Measurements from ENCODE around the gene CDK3. TPM values are rescaled to one million over a fixed set of nuclear protein-coding genes. Genes with fewer than 3 reads are reported as not detected.

CDK3 gene
- total and polyA plus RNA-seq, 2 of the 4 experiments (the other 2 are of a cell fraction) = 0.72 to 8.8 TPM

GRCh38 chr17:75985986-75986385, 14.7 kb upstream of the CDK3 start:
- Histone ChIP-seq H3K4me3 (ENCODE audit: insufficient read depth, low read depth, low read length) (no peak overlapping the region), H4K8ac (ENCODE audit: low read depth in 2 of 2, low read length in 2 of 2) (no peak overlapping the region), H3K9me3 (ENCODE audit: control insufficient read depth, insufficient read depth, low read length) (no peaks in the 10 kb centered on the region), H4K5ac (ENCODE audit: low read depth, low read length) (no peak overlapping the region), H3K27ac (ENCODE audit: insufficient read depth, low read length) (no peak overlapping the region), H3K79me1 (ENCODE audit: low read depth in 1 of 2, low read length in 2 of 2) (peaks cover 19 to 38% of the 10 kb centered on the region in 2 experiments), H3K14ac (replicated peaks; ENCODE audit: low read depth, low read length) (no peak overlapping the region), H3K4me1 (ENCODE audit: control insufficient read depth, insufficient read depth, low read length) (peaks cover 5% of the 10 kb centered on the region; the same call in 1 of the 2 replicates), H3K4ac (ENCODE audit: low read depth, low read length) (no peak overlapping the region), H2BK20ac (ENCODE audit: low read depth, low read length) (no peak overlapping the region), H3K27me3 (ENCODE audit: control insufficient read depth, insufficient read depth, low read length) (no peaks in the 10 kb centered on the region), H2BK15ac (ENCODE audit: low read depth, low read length) (no peak overlapping the region), H2BK5ac (ENCODE audit: low read depth, low read length, poor library complexity, severe bottlenecking) (no peak overlapping the region), H3K36me3 (ENCODE audit: control insufficient read depth, insufficient read depth, low read length) (peaks cover 6% of the 10 kb centered on the region; the same call in 1 of the 2 replicates), H3K56ac (ENCODE audit: extremely low read depth, insufficient read depth, low read length) (no peak overlapping the region), H3K18ac (ENCODE audit: low read depth, low read length) (no peak overlapping the region), H2BK120ac (ENCODE audit: low read depth, low read length) (no peak overlapping the region), H2AFZ (replicated peaks; ENCODE audit: low read length, poor library complexity) (no peak overlapping the region), H3K4me2 (ENCODE audit: low read depth, low read length) (no peak overlapping the region), H2AK9ac (replicated peaks; ENCODE audit: low read depth, low read length, poor library complexity) (no peak overlapping the region), H3K9me1 (ENCODE audit: insufficient read depth, low read length) (peaks cover 22% of the 10 kb centered on the region), H3K9ac (ENCODE audit: low read depth, low read length) (no peak overlapping the region), H4K20me1 (ENCODE audit: insufficient read depth, low read length) (no peaks in the 10 kb centered on the region), H3K23ac (ENCODE audit: low read depth, low read length) (no peak overlapping the region), H2AK5ac (ENCODE audit: low read depth, low read length) (no peak overlapping the region), H4K91ac (ENCODE audit: insufficient read depth, low read depth, low read length) (no peak overlapping the region)
- ChIA-PET CTCF (no interaction called here), POLR2A (ENCODE audit: unreplicated experiment) (no interaction called here)
- in situ Hi-C loops (cut with MboI; ENCODE audit: low sequenced_read_pairs) = no loop called here
- dilution Hi-C loops (cut with HindIII; ENCODE audit: low sequenced_read_pairs, unreplicated experiment) = no loop called here
- TF ChIP-seq CHD1 (IDR thresholded peaks at IDR 0.05; ENCODE audit: low read depth, low read length) = no peak
- TF ChIP-seq RFX5 (IDR thresholded peaks at IDR 0.05; ENCODE audit: low read depth, low read length) = no peak
- TF ChIP-seq MAZ (IDR thresholded peaks at IDR 0.05; ENCODE audit: borderline replicate concordance, low read depth, low read length) = no peak
- no peak for TF ChIP-seq SMC3 (IDR thresholded peaks at IDR 0.05; ENCODE audit: low read depth, low read length)
- no peak for TF ChIP-seq POLR2A (IDR thresholded peaks at IDR 0.05; ENCODE audit: low read depth, low read length)
- no peak for TF ChIP-seq BHLHE40 (IDR thresholded peaks at IDR 0.05; ENCODE audit: low read depth, low read length)
- no peak for TF ChIP-seq MAFK (IDR thresholded peaks at IDR 0.05; ENCODE audit: low read depth, low read length)
- no peak for TF ChIP-seq RAD21 (IDR thresholded peaks at IDR 0.05; ENCODE audit: low read length)
- no peak for TF ChIP-seq RCOR1 (IDR thresholded peaks at IDR 0.05; ENCODE audit: insufficient replicate concordance, low read length)
- no peak for TF ChIP-seq NFE2L2 (IDR thresholded peaks at IDR 0.05; ENCODE audit: low read depth, low read length)
- TF ChIP-seq CEBPB (IDR thresholded peaks at IDR 0.05; ENCODE audit: low read depth, low read length) = no peak
- TF ChIP-seq USF2 (IDR thresholded peaks at IDR 0.05; ENCODE audit: low read depth, low read length) = no peak
- TF ChIP-seq ELK1 (IDR thresholded peaks at IDR 0.05; ENCODE audit: borderline replicate concordance, low read depth, low read length) = no peak
- no CpG with 5 or more reads among the region's 4 CpGs for WGBS, 2 experiments (ENCODE audit: extremely low coverage in 2 of 2, insufficient read length in 1 of 2)
- intact Hi-C loops (cut with micrococcal nuclease) = no loop called here
- no peak for ATAC-seq (ENCODE audit: low read depth)
- DNase-seq = no peak
- no TSS peak for BruUV-seq (replicated peaks)

Measured in IMR-90 (cell line).